Activated naive CD8-positive, alpha-beta T cell (primary cell): ENCODE results near the gene FILIP1.

Source experiments
- H3K27ac Mint-ChIP-seq: one replicate; pipeline ENCODE4 v1.8.0; 2021; ENCODE audit warnings: mixed read lengths
- H3K27me3 Mint-ChIP-seq: one replicate; pipeline ENCODE4 v1.8.0; 2021; ENCODE audit warnings: mixed read lengths
- H3K36me3 Mint-ChIP-seq: one replicate; pipeline ENCODE4 v1.8.0; 2021; ENCODE audit warnings: mixed read lengths
- H3K4me1 Mint-ChIP-seq: one replicate; pipeline ENCODE4 v1.8.0; 2021; ENCODE audit warnings: low read depth, mixed read lengths
- H3K4me3 Mint-ChIP-seq: one replicate; pipeline ENCODE4 v1.8.0; 2021; ENCODE audit warnings: mild to moderate bottlenecking, mixed read lengths
- H3K9me3 Mint-ChIP-seq: one replicate; pipeline ENCODE4 v1.8.0; 2021; ENCODE audit warnings: low read depth, mixed read lengths

Gene FILIP1

DNA sequence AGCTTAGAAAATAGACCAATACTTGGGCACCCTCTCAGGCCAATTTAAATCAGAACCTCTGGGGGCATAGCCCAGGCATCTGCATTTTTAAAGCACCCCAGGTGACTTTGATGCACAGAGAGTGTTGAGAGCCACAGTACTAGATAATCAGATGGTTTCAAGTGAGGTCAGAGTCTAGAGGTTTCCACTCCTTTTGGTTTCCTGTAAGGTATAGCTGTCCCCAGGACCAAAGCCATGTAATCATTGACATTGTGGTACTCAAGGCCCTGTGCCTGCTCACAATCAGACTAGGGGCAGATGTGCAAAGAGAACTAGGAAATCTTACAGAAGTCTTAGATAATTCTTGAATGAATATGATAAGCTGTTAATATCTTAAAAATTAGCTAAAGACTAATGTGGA lies 9.1 kb downstream of the FILIP1 start:
- Mint-ChIP-seq H3K4me1 (no peaks in the 10 kb centered on the region), H3K27me3 (peaks cover 8% of the 10 kb centered on the region), H3K27ac (no peak overlapping the region), H3K36me3 (no peaks in the 10 kb centered on the region), H3K9me3 (no peaks in the 10 kb centered on the region), H3K4me3 (no peak overlapping the region)

DNA sequence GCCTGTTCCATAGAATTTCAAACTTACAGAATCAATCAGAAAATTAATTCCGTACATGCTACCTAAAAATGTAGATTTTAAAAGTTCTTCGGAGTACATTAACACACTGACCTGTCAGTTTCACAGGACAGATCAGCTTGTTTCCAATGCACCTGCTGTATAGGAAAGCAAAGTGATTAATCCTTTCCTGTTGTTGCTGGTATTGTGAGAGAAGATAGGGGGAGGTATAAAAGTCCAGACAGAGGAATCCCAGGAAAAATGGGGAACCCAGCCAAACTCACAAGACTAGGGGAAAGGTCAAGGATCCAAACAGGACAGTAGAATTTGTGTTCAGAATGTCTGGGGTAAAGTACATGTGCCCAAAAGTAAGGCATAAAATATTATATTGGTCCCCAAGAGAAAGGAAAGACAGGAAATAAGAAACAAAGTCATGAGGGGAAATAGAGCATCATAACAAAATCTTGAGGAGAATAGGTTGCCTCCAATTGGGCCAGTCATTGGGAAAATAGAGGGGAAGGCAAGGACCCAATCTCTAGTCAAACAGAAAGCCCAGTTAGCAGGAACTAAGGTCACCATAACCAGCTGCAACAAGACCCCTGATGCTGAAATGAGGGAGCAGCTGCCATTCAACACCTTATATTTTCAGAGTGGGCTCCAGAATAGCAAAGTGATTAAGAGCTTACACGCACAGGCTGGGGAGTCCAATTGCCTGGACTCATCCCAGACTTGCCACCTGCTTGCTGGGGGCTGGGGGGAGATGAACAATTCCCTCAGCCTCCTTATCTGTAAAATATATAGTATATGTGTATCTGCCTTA lies 10.3 kb downstream of the FILIP1 start:
- H3K4me1 Mint-ChIP-seq, result no peaks in the 10 kb centered on the region
- H3K27ac Mint-ChIP-seq, result no peak overlapping the region
- H3K36me3 Mint-ChIP-seq, result no peaks in the 10 kb centered on the region
- H3K9me3 Mint-ChIP-seq, result no peaks in the 10 kb centered on the region
- H3K4me3 Mint-ChIP-seq, result no peak overlapping the region
- H3K27me3 Mint-ChIP-seq, result peaks cover 10% of the 10 kb centered on the region

DNA sequence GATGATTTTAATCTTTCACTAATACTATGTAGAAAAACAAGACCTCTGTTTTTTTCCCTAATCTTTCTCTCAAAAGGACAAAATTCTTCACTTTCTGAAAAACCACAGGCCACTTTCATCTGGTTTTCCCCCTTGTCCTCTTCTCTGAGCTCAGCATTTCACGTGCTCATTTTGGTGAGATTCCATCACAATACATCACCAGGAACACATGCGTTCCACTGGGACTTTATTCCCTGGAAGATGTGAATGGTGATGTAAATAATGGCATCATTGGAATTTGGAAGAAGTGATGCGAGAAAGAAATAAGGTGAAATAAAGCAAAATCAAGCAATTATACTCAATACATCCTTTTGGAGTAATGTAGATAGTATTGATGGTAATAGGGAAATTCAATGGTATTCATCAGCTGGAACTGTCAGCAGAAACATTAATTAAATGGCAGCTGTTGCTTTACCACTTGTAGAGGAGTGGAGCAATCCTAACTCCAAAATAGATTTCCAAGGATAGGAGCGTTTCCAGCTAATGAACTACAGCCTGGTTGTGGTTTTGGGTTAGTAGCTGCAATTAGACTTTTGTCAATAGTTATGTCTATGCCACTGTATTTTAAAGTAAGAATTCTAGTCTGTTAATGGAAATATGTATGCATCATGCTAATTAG lies 11.5 kb downstream of the FILIP1 start:
- Mint-ChIP-seq H3K36me3 (no peaks in the 10 kb centered on the region), H3K9me3 (no peaks in the 10 kb centered on the region), H3K4me3 (no peak overlapping the region), H3K27ac (no peak overlapping the region), H3K27me3 (peaks cover 11% of the 10 kb centered on the region), H3K4me1 (no peaks in the 10 kb centered on the region)

DNA sequence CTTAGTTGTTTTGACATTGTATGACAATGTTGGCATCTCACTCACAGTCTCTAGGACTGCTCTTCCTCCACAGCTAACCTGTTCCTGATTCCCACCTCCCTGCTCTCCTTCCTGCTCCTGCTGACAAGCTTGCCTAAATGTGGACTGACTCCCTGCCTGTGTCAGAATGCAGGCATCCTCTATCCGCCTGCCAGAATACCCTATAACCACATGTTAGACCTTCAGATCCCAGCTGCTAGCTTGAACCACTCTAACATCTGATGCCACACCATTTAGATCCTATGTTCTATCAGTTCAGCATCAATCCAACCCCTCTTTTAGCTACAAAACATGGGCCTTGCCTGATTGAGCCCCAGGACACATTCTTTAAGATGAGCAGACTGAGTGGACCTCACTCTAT lies 12.2 kb downstream of the FILIP1 start:
- H3K4me3 Mint-ChIP-seq, result no peak overlapping the region
- H3K27ac Mint-ChIP-seq, result no peak overlapping the region
- no peaks in the 10 kb centered on the region for H3K4me1 Mint-ChIP-seq
- H3K36me3 Mint-ChIP-seq, result no peaks in the 10 kb centered on the region
- no peaks in the 10 kb centered on the region for H3K9me3 Mint-ChIP-seq
- H3K27me3 Mint-ChIP-seq, result peaks cover 12% of the 10 kb centered on the region

DNA sequence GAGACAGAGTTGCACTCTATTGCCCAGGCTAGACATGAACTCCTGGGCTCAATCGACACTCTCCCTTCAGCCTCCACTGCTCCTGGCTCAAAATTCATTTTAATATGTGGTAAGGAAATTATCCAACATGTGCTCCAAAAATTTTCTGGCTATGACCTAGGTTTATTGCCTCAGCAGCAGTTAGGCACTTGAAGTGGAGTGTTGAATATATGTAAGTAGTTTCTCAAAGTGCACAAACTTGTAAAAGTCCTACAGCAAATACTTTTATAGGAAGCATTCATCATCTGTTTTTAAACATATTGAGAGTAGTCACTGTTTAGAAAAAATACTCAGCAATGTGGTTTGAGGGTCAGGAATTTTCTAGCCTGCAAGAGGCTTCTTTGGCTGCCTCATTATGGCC lies 13.2 kb downstream of the FILIP1 start:
- Mint-ChIP-seq H3K4me1 (no peaks in the 10 kb centered on the region), H3K36me3 (no peaks in the 10 kb centered on the region), H3K9me3 (no peaks in the 10 kb centered on the region)

DNA sequence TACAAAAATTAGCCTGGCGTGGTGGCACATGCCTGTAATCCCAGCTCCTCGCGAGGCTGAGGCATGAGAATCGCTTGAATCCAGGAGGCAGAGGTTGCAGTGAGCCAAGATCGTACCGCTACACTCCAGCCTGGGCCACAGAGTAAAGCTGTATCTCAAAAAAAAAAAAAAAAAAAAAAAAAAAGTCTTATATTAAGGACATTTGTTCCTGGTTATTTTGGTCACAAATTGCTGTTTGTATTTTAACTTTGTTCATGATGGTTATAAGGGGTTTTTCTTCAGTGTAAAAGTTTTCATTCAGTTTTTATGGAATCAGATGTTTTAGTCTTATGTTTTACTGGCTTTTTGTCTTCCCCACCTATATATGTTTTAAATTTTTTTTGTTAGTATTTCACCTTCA lies 13.9 kb downstream of the FILIP1 start:
- H3K4me3 Mint-ChIP-seq, result no peak overlapping the region

More for the DNA sequence above, 13.2 kb downstream of the FILIP1 start:
- H3K27ac Mint-ChIP-seq, result no peak overlapping the region
- H3K27me3 Mint-ChIP-seq, result peaks cover 12% of the 10 kb centered on the region
- H3K4me3 Mint-ChIP-seq, result no peak overlapping the region

DNA sequence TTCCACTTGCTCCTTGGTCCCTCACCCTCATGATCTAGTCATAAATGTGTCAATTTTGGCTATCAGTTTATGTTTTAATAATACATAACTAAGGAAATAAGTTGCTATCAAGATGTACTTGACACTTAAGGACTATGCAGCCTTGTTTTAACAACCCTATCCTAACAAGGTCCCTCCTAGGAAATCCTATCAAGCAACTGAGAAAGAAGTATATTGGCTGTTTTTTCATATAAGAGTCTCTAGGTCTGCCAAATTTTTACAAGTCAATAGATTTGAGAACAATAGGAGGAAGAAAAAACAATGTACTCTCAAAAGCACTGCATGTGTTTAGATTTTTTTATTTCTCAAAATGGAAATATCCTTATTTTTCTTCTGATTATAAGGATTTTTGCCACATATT lies 14.7 kb downstream of the FILIP1 start:
- Mint-ChIP-seq H3K27ac (no peak overlapping the region), H3K4me1 (no peaks in the 10 kb centered on the region), H3K4me3 (no peak overlapping the region)

More for the DNA sequence above, 13.9 kb downstream of the FILIP1 start:
- Mint-ChIP-seq H3K36me3 (no peaks in the 10 kb centered on the region), H3K27me3 (peaks cover 12% of the 10 kb centered on the region), H3K4me1 (no peaks in the 10 kb centered on the region), H3K27ac (no peak overlapping the region), H3K9me3 (no peaks in the 10 kb centered on the region)

DNA sequence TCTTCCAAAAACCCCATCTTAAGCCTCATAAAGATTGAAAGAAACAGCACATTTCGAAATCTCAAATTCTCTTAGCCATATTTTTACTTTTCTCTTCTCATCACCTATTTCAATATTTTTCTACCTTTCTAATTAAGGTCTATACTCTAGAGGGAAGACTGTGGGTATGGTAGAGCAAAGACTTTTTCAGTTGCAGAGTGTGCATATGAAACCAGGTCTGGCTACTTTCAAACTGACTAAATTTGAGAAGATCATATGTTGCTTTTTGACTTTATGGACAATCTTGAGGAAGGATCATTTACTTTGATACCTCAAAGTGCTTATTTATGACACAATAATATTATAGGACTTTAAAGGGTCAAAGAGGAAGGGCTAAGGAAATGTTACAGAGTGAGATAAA lies 20.7 kb downstream of the FILIP1 start:
- Mint-ChIP-seq H3K27me3 (peaks cover 11% of the 10 kb centered on the region), H3K4me1 (no peaks in the 10 kb centered on the region), H3K36me3 (no peaks in the 10 kb centered on the region), H3K9me3 (no peaks in the 10 kb centered on the region), H3K27ac (no peak overlapping the region), H3K4me3 (no peak overlapping the region)

More for the DNA sequence above, 14.7 kb downstream of the FILIP1 start:
- H3K27me3 Mint-ChIP-seq, result peaks cover 12% of the 10 kb centered on the region
- no peaks in the 10 kb centered on the region for H3K9me3 Mint-ChIP-seq
- H3K36me3 Mint-ChIP-seq, result no peaks in the 10 kb centered on the region

DNA sequence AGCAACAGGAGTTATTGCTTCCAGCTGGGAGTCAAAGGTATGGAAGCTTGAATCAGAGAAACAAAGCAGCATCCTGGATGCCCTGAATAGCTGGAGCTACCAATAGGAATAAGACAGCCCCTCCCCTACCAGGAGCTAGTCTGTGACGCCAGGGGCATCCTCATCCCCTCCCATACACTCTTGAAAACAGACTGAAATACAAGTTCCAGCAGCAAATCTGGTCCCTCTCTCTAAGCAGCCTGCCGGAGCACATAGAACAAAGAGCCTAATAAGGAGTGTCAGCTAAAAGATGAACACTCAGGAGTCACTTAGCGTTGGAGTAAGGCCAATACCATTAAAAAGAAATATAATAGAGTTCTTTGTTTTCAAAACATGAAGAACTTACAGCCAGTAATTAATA lies 25.6 kb downstream of the FILIP1 start:
- H3K27ac Mint-ChIP-seq, result no peak overlapping the region
- H3K27me3 Mint-ChIP-seq, result peaks cover 11% of the 10 kb centered on the region
- no peak overlapping the region for H3K4me3 Mint-ChIP-seq
- H3K9me3 Mint-ChIP-seq, result peaks cover 4% of the 10 kb centered on the region
- H3K36me3 Mint-ChIP-seq, result no peaks in the 10 kb centered on the region
- no peaks in the 10 kb centered on the region for H3K4me1 Mint-ChIP-seq

DNA sequence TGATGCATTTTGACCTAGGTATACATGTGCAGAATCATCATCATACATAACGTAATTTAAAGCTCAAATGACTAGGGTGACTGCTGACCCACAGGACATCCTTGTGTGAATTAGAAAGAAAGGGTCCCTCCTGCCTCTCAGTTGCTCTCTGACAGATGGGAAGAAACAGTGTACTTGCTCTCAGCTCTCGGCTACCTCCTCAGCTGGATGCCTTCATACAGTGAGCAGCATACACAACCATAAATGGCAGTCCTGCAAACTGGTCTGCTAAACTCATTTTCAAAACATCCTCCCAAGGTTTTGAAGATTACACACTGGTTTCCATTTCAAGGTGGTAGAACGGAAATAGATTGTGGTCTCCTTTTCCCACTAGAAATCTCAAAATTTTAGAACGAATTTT lies 26.3 kb downstream of the FILIP1 start:
- Mint-ChIP-seq H3K9me3 (peaks cover 4% of the 10 kb centered on the region), H3K4me3 (no peak overlapping the region), H3K4me1 (no peaks in the 10 kb centered on the region), H3K27ac (no peak overlapping the region), H3K27me3 (peaks cover 10% of the 10 kb centered on the region), H3K36me3 (no peaks in the 10 kb centered on the region)

DNA sequence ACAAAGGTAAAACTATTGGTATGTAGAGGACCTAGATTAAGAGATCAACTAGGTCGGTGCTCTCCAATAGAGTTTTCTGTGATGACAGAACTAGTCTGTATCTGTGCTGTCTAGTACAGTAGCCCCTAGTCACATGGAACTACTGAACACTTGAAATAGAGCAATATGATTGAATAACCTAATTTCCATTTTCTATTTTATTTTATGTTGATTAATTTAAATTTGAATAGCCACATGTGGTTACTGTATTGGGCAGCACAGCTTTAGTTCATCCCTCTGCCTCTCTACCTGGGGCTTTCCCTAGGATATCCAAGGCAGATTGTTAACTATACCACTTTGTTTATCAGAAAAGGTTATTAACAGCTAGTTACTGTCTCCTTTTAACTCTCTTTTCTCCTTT lies 27.0 kb downstream of the FILIP1 start:
- Mint-ChIP-seq H3K36me3 (no peaks in the 10 kb centered on the region), H3K4me1 (no peaks in the 10 kb centered on the region), H3K27me3 (peaks cover 10% of the 10 kb centered on the region), H3K4me3 (no peak overlapping the region), H3K9me3 (peaks cover 4% of the 10 kb centered on the region), H3K27ac (no peak overlapping the region)

DNA sequence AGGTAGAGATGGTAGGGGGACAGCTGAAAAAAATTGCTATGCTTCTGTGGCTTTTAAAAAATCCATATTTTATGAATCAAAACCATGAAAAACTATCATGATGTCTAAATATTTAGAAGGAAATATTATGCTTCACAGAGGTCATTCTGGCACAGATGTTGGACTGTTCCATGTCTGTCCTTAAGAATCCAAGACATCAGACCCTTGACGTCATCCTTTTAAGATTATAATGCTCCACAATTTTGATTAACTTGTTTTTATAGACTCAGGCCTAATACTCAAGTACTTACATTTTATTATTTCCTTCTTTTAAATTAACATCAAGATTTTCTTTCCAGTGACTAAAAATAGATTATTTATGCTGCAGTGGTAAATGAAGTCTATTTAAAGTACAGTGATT lies 29.7 kb downstream of the FILIP1 start:
- peaks cover 7% of the 10 kb centered on the region for H3K27me3 Mint-ChIP-seq
- H3K27ac Mint-ChIP-seq, result no peak overlapping the region
- H3K4me1 Mint-ChIP-seq, result no peaks in the 10 kb centered on the region
- no peaks in the 10 kb centered on the region for H3K36me3 Mint-ChIP-seq
- H3K9me3 Mint-ChIP-seq, result peaks cover 4% of the 10 kb centered on the region
- no peak overlapping the region for H3K4me3 Mint-ChIP-seq

DNA sequence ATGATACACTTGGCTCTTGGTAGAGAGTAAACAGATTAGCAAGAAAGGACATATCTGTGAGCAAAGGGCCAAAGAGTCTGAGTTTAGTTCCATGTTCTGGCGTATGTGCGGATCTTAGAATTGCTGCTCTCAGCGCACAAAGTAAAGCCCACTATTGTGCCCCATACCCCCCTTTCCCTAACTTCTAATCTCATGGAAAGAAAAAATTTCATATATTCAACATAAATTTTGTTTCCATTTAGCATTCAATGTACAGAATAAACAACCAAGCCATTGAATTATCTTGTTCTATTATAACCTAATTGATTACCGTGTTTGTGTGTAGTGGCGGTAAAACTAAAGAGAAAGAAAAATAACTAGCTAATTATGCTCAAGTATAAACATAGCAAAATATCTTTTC lies 30.5 kb downstream of the FILIP1 start:
- Mint-ChIP-seq H3K27me3 (peaks cover 7% of the 10 kb centered on the region), H3K36me3 (no peaks in the 10 kb centered on the region), H3K9me3 (peaks cover 4% of the 10 kb centered on the region), H3K27ac (no peak overlapping the region), H3K4me1 (no peaks in the 10 kb centered on the region), H3K4me3 (no peak overlapping the region)

DNA sequence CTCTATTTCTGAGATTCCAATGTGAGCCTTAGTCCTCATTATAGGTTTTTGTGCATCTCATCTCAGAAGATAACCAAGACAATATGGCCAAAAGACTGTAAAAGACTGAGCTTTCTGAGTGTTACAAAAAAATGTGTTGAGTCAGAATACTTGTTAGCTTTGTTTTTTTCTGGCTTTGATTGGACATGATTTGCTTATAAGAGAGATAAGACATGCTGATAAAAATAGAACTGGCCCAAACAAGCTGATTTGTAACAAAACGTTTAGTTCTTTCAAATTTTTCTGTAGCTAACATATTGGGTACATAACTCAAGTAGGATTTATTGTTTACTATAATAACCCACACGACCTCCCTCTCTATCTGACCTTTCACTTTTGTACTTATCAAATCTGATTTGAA lies 32.9 kb downstream of the FILIP1 start:
- Mint-ChIP-seq H3K27ac (no peak overlapping the region), H3K4me3 (no peak overlapping the region), H3K36me3 (no peaks in the 10 kb centered on the region), H3K27me3 (peaks cover 3% of the 10 kb centered on the region), H3K4me1 (no peaks in the 10 kb centered on the region), H3K9me3 (no peaks in the 10 kb centered on the region)

DNA sequence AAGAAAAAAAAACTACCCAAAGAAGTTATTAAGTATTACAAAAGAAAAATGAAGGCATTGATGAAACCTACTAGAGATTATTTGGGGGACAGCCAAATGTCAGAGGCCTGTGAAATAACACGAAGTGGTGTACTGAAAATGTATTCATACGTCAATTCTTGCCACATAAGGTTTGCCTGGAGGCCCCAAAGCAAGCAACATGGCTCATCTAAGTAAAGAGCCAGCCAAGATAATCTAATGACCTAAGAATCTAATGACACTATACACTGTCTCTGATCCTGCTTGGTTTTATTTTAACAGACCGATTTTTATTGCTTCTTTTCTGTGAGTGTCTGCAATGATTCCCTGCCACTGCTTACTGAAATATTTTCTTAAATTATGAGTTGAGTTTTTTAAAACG lies 34.7 kb downstream of the FILIP1 start:
- H3K27ac Mint-ChIP-seq, result no peak overlapping the region
- no peaks in the 10 kb centered on the region for H3K9me3 Mint-ChIP-seq
- H3K4me3 Mint-ChIP-seq, result no peak overlapping the region
- H3K27me3 Mint-ChIP-seq, result peaks cover 3% of the 10 kb centered on the region
- H3K4me1 Mint-ChIP-seq, result no peaks in the 10 kb centered on the region
- H3K36me3 Mint-ChIP-seq, result no peaks in the 10 kb centered on the region

DNA sequence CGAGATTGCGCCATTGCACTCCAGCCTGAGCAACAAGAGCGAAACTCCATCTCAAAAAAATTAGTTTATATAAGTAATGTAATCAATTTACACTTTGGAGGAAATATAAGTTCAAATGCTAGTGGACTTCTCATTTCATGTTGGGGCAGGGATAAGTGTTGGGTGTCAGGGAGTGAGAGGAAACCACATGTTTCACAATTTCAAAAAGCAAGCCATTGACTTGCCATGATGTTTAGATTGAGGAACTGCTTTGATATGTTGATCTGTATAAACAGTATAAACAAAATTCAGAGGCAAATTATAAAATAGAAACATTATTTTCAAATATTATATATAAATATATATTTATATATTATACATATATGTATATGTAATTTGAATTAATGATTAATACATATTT lies 42.7 kb downstream of the FILIP1 start:
- Mint-ChIP-seq H3K27me3 (peaks cover 12% of the 10 kb centered on the region), H3K4me3 (no peak overlapping the region), H3K4me1 (no peaks in the 10 kb centered on the region), H3K9me3 (no peaks in the 10 kb centered on the region), H3K36me3 (no peaks in the 10 kb centered on the region), H3K27ac (no peak overlapping the region)
